GM03348 (cell line): Measurements from ENCODE around the gene NOC2L.
"Not testable (repeated sequence)": the region's sequence is repeated elsewhere in the genome, so short reads cannot be mapped to it uniquely, and the experiment has no call there.

Source experiments
- DNase-seq: peaks from one replicate; pipeline ENCODE4 v3.0.0; 2012; ENCODE audit warnings: low spot score

The NOC2L gene

DNA sequence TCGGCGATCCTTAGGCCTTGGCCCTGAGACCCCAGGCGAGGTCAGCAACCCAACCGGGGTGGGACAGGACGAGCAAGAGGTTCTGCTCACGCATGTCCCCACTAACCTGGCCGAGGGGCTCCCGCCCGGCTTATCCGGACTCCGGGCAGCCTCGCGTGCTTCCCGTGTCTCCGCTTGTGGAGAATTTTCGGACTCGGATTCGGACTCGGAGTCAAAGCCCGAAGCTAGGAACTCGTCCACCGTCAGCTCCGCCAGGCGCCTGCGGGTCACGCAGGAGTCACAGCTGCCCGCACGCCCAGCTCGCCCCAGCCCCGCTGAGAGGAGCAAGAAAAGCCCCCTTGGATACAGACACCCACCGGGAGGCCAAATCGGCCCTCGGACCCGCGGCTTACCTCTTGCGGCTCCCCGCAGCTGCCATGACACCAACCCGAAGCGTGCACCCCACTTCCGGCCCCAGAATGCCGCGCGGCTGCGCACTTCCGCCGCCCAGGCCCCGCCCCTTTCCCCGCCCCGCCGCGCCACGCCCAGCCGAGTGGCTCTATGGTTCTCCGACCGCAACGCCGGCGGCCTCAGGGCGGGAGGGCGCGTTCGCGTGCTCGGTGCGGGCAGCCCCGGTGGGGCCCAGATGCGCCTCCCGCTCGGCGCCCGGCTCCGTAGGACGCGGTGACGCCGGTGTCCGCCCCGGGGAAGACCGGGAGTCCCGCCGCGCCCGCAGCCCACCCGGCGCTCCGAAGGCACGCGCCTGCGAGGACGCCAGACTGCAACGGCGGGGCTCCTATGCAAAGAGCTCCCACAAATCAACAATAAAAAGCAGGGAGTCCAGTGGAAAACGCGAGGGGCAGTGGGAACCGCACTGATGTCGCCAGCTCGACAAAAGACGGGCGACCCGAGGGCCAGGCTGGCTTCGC lies at the start of gene NOC2L:
Gene NOC2L, minus strand, starts transcription at position 434 of the 908 bp plus-strand sequence. Its CDS starts 16 bp downstream, at position 418.
- DNase-seq = peak; percentile 96

DNA sequence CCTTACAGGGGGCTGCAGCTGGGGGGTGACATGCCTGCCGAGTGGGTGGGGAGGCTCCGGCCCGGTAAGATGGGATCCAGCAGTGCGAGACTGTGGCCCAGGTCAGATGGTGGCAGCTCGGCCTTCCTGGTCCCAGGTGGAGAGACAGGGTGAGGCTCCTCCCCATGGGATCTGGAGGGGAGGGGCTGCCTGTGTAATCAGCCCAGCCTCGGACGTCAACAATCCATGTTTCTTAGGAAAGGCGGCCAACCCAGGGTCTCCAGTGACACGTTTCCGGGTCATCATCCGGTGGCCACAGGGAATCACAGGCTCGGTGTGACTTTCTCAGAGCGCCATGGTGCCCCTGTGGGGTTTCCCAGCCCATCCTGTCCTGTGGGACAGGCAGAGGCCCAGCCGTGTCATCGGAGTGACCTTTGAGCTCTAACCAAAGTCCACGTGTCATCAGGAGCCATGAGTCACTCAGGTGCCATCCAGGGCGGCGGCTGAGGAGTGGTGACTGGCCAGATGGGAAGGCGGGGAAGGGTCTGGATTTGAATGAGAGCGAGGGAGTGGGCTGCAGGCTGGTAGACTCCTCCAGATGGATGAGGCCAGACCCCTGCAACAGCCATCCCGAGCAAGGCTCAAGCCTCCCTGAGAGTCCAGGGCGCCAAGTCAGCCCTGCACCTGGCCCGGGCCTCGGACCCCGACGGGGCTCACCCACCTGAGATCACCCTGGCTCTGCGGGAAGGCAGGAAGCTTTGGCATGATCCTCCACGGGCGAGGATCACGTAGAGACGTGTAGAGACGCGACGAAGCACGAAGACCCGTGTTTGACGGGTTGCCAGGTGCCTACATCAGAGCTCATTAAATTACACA lies 47.5 kb upstream of the NOC2L start:
- DNase-seq = no peak

DNA sequence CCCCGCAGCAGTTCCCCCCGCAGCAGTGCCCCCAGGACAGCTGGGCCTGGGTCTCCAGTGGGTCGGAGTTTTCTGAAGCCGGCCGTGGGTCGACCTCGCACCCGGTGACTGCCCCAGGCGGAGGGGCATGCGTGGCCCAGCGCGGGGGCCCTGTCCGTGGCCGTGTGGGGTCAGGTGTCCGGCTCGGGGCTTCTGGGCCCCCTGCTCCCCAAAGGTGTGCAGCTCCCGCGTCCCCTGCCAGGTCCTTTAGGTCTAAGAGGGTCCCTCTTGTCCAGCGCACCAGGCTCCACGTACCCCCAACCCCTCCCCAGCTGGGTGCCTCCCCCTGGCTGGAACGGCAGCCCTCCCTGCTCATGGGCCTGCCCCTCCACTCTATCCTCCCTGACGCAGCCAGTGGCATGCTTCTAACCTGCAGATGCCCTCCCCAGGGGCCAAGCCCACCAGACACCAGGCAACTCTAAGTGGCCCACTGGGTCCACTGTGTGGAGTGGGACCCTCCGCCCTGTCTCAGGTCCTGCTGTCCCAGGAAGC lies 46.8 kb upstream of the NOC2L start:
- DNase-seq = no peak

DNA sequence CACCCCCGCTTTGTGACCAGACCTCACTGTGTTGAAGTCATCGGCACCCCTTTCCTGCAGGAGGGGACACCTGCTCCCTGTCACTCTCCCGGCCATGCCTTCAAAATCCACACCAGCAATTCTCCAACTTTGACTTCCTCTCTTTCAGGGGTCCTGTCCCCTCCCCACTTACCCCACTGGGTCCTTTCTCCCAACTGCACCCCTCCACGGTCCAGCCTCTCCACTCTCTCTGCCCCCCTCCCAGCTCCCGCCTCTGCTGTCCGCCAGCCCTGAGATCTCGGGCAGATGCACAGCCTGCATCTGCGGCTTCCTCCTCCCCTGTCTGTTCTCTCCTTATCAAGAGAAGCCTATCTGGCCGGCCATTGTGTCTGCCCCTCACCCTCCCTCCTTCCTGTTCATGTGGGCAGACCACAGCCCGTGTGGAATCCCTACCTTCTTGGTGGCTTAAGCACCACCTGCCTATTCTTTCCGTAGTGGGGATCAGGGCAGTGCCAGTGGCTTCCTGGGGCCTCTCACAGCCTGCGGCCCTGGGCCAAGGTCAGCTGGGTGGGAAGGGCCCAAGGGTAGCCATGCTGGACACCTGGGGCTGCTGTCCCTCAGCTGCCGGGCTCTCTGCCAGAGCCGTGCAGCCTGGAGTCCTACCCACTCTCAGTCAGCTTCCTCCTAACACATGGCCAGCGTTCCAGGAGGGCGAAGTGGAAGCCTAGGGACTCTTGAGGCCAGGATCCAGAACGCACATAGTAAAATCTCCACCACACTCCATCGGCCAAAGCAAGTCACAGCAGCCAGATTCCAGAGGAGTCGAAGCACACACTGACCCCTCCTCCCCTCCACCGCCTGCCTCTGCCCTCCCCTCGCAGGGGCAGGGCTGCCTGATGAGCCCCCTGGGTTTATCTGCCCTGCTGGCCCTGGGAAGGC lies 46.0 kb upstream of the NOC2L start:
- no peak for DNase-seq

DNA sequence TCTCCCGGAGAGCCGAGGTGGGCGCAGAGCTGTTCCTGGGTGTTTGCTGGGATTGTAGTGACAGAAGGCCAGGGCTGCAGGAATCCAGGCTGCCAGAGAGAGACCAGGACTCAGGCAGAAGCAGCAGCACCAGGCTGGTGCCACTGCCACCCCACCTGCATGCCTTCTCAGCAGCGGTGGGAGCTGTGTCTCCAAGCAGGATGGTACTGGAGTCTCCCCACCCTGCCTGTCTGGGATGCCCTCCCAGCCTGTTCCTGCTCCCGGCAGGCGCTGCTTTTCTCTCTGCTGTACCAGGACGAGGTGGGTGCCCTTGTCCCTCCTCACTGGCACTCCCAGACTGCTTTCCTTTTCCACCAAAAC lies 45.3 kb upstream of the NOC2L start:
- no peak for DNase-seq

DNA sequence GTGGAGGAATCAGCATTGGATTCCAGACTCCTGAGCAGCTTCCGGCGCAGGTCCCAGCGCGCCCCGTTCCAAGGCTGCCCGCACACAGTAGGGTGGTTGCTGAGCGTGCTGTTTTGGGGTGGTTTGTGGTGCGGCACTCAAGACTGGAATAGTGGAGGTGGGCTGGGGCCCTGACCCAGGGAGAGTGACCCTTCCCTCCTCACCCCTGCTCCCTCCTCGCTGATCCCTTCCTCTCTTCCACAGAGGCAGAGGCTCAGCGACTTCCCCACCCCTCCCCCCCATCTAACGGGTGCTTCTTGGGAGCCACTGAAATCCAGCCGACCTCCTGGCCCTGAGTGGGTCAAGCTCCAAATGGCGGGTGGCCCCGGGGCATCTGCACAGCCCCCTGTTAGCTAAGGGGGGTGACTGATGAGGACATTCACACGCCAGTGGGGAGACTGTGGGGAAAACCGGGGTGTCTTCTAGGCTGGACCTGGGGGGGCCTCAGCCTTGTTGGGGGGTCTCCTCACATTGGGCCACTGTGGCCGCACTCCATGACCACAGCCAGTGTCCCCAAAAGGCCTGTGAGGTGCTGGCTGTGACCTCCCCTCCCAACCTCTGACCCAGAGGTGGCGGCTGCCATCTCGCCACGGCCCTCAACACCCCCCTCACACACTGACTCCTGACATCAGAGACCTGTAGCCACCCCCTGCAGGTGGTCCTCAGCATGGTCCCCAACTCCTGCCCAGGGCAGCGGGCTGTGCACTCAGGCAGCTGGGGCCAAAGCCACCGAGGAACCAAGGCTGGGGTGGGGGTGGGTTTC lies 44.8 kb upstream of the NOC2L start:
- DNase-seq = no peak

DNA sequence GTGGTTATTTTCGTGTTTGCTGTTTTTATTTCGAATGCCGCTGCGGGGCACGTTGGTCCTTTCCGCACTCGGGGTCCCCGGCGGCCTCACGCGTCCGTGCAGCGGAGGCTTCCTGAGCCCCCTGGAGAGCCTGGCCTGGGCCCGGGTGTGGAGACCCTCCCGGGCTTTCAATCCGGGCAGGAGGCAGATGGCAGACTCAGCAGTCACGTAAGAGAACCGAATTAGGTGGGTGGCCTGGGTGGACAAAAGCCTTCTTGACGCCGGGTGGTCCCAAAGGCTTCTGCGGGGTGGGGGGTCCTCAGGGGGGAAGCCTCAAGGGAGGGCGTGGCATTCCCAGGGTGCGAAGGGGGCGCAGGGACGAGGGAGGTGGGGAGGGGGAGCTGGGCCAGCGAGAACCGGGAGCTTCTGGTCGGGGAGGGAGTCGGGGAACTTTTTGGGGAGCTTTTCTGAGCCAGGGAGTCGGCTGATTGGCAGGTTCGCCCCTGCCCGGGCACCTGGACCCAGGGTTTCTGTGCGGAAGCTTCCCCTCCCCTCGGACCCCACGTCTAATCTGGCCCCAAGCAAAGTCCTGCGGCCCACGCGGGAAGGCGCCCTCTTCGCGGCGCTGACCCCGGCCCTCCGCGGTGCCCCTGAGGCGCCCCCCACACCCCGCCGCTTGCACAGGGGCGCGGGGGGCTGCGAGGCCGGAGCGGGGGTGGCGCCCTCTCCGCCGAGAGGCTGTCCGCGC lies 42.2 kb upstream of the NOC2L start:
- DNase-seq = no peak

DNA sequence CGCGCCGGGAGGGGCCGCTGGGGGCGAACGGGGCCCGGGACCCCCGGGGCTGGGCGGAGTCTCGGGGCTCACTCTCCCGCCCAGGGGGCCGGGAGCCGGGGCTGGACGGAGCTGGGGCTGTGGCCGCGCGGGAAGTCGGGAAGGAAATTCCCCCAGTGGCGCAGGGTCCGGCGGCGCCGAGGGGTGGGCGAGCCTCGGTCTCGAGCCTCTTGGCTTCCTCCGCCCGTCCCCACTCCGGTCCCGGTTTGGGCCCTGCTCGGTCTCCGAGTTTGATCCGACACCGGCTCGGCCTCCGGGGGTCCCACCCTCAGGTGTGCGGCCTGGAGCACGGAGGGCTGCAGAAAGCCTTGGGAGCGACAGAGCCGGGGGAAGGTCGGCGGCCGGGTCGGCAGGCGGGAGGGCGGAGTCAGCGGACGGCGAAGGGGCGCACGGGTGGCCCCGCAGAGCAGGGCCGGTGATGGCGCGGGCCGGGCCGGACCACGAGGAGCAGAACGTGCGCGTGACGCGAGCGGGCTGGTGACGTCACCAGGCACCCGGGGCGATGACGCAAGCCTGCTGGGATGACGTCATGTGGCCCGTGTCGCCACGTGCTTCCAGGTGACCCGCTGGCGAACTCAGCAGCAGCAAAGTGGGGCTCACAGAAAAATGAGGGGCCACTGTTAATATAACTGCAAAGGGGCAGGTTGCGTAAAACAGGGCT lies 41.5 kb upstream of the NOC2L start:
- peak; percentile 92 for DNase-seq

DNA sequence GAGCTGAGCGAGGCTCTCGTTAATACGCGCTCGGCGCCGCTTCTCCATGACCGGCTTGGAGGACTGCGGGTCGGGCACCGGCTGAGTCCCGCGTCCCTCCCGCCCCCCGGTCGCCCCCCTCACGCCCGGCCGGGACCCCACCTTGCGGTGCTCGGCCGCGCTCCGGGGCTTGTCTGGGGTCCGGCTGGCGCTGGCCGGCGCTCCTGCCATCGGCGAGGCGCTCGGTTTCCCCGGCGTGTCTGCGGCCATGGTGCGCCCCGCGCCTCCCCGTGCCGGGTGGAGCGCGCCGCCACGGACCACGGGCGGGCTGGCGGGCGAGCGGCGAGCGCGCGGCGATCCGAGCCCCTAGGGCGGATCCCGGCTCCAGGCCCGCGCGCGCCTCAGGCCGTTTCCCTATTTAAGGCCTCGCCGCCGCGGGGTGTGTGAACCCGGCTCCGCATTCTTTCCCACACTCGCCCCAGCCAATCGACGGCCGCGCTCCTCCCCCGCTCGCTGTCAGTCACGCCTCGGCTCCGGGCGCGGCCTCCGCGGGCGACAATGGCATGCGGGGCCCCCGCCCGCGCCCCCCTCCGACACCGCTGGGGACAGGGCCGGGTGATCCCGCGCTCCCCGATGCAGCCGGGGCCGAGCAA lies 40.8 kb upstream of the NOC2L start, which contains the start of gene HES4:
Gene HES4, minus strand, starts transcription at position 373 of the 632 bp plus-strand sequence. Its CDS starts 124 bp downstream, at position 249.
- peak; percentile 94 for DNase-seq

DNA sequence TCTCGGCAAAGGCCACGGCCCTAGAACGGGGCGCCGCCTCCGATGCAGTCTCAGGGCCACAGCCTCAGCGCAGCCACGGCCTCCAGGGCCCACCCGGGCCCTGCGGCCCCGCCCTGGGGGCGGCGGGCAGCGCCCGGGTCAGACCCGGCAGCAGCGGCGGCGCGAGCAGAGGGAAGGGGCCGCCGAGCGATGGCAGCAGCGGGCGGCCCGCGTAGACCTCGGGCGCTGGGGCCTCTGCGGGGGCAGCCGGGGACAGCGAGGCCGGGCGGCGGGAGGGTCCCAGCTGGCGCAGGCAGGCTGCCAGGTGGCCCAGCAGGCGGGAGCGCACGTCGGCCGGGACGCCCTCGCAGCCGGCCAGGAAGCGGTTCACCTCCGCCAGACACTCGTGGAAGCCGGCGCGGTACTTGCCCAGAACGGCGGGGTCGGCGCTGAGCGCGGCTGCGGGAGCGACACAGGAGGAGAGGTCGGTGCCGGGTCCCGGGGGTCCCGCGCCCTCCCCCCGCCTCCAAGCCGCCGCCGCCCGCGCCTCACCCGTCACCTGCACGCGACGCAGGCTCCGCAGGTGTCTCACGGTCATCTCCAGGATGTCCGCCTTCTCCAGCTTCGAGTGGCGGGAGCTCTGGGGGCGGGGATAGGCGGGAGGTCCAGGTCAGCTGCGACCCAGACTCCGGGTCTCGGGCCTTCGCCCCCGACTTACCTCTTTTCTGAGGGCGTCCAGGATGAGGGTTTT lies 40.1 kb upstream of the NOC2L start:
- peak; percentile 54 for DNase-seq

DNA sequence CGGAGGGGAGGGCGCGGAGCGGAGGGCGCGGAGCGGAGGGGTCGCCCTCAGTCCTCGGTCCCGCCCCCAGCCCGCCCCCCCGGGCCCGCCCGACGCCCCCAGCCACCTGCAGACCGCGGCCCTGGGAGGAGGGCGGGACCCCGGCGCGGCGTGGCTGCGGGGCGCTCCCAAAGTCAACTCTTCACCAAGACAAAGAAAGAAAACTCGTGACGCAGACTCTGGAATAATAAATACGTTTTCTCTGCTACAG lies 39.6 kb upstream of the NOC2L start:
- DNase-seq = no peak

DNA sequence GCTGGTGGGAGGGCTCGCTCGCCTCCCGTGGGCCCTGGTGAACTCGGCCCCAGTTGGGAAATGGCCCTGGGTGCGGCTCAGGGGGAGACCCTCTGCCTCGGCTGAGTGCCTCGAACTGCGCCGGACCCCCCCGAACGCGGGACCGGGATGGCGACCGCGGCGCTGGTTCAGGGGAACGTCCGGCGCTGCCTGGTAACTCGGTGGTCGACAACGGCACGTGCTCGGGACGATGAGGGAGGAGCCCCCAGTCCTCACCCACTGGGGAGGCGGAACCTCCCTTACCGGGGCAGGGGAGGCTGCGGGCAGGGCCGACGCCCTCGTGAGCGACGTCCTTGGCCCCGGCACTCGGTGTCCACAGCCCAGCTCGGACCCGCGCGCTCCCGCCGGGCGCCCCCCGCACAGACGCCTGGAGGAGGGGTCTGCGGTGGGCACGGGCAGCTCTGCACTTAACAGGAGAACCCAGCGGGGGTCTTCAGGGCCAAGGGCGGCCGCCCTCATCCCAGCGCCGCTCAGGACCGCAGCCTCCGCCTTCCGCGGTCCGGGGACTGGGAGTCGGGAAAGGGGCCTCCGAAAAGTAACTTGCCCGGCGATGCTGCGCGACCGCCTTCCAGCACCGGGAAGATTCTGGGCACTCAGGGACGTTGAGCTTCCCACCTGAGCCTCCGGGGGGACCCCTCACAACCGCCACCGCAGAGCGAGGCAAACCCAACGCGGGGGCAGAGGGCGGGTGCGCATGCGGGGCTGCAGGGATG lies 39.1 kb upstream of the NOC2L start:
- no peak for DNase-seq

DNA sequence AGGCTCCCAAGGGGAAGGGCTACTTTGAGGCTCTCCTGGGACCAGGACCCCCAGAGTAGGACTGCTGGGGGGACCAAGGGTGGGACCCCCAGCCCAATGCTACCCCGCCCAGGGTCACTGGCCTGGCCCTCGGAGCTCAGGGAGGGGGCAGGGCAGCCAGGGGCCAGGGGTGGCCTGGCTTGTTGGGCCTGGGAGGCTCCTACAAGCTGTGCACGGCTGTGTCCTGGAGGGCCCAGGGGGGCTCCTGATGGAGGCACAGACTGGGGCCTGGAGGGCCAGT lies 38.6 kb upstream of the NOC2L start:
- DNase-seq = no peak

DNA sequence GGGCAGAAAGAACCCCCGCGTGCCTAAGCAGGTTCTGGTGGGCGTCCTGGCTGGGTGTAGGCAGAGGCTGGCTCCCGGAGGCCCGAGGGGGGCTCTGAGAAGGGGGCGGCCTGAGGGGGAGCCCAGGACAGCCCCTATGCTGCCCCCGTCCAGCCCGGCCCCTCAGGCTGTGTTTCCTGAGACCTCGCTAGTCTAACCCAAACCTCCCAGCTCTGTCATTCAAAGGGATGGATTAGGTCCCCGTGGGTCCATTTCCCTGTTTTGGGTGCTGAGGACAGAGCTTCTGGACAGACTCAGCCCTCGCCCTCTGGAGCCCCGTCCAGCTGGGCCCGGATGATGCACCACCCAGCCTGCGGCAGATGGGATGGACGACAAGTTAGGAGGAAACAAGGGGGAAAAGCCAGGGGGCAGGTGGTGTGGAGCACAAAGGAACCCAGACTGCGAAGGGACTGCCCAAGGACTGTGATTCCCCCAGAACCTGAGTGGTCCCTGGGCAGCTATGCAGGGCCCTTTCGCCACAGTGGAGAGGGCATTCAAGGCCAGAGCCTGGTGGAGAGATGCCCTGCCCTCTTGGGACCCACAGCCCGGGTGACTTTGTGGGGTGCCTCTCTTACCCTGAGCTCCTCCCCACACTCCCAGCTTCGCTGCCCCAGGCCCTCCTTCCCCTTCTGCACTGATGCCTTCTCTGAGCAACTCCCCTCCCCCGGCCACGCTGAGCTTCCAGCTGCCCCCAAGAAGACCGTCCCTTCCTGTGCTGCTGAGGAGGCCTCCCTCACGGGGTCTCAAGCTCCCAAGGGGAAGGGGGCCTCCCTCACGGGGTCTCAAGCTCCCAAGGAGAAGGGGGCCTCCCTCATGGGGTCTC lies 38.0 kb upstream of the NOC2L start:
- DNase-seq = no peak

DNA sequence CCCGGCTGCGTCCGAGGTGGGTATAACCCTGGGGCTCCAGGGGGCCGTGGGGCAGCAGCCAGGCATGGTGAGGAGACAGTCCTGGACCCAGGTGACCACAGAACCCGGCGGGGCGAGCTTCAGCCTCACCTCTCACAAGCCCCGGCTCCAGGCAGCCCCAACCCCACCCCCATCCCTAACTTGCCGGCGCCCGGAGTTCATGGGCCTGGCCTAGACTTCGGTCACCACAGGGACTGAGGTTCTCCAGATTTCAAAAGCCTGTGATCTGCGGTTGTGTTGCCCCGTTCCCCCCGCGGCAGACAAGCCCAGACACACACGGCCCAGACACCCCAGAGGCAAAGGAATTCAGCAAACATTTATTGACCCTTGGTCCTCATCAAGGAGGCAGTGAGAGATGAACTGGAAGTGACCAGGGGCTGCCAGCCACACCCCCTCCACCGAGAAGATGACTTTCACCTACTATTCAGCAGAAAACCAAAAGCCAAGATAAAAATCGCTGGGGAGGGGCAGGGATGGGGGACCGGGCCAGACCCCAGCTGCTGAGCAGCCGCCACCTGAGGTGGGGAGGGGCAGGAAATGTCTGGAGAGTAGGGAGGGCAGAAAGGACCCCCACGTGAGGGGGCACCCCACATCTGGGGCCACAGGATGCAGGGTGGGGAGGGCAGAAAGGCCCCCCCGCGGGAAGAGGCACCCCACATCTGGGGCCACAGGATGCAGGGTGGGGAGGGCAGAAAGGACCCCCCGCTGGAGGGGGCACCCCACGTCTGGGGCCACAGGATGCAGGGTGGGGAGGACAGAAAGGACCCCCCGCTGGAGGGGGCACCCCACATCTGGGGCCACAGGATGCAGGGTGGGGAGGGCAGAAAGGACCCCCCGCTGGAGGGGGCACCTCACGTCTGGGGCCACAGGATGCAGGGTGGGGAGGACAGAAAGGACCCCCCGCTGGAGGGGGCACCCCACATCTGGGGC lies 36.9 kb upstream of the NOC2L start:
- no peak for DNase-seq

DNA sequence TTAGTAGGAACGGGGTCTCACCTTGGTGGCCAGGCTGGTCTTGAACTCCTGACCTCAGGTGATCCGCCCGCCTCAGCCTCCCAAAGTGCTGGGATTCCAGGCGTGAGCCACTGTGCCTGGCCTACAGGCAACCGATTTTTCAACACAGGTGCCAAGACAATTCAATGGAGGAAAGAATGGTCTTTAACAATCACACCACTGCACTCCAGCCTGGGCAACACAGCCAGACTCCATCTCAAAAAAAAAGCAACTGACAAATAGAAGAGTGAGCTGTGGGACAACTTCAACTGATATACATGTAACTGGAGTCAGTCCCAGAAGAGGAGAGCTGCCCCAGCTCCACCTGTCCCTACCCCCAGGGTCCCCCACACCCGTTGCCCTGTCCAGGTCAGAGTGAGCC lies 35.5 kb upstream of the NOC2L start:
- DNase-seq = not testable (repeated sequence)
